GM19397 (cell line): ENCODE data around the gene SBK1.

Experiments
- ATAC-seq: cut with Tn5 transposase; IDR thresholded peaks from one replicate; pipeline ENCODE4 v1.9.1; 2021; ENCODE audit warnings: mild to moderate bottlenecking, moderate library complexity; ENCODE audit not compliant: unreplicated experiment

The SBK1 gene

GRCh38 chr16:28304214-28304613, 11.9 kb downstream of the SBK1 start:
- ATAC-seq, result no peak

GRCh38 chr16:28307936-28308335, 15.6 kb downstream of the SBK1 start:
- ATAC-seq, result no peak

- no peak for ATAC-seq
Measured at GRCh38 chr16:28308794-28309584, 16.7 kb downstream of the SBK1 start.

- ATAC-seq, result no peak
Measured at GRCh38 chr16:28309811-28310311, 17.5 kb downstream of the SBK1 start.

GRCh38 chr16:28310796-28311195, 18.5 kb downstream of the SBK1 start:
- ATAC-seq, result no peak

- no peak for ATAC-seq
Measured at GRCh38 chr16:28311413-28311812, 19.1 kb downstream of the SBK1 start.

DNA sequence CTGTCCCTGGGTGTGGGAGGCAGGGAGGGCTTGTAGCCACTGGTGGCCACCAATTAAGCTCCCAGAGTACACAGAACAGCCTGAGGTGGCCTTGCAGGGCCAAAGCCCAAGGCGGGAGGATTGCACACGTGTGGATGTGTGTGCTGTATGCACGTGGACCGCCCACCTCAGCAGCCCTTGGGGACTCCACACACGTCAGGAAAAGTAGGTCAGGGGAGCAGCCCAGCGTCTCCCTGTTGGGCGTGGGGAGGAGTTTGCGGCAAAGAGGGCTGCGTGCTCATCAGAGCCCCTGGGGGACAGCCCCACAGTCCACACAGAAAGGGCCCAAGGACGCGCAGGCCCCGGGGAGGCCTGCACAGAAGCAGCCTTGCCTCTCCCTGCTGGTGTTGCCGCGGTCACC, 19.6 kb downstream of the SBK1 start:
- ATAC-seq, result no peak

GRCh38 chr16:28312327-28312726, 20.0 kb downstream of the SBK1 start:
- ATAC-seq, result no peak

DNA sequence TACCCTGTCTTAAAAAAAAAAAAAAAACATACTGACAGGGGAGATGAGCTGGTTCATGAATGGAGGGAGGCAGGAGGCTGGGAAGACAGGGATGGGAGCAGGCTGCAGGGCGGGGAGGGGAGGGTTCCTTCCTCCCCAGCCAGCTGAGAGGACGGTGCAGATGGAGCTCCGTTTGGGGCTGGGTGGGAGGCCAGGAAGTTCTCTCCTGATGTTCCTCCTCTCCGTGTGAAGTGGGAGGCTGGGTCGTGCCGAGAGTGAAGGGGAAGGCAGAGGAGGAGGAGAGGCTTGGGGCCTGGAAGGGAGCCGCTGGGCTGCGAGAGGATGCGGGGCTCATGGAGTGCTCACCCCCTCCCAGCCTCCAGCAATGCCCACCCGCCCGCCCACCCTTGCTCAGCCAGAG, 21.3 kb downstream of the SBK1 start:
- no peak for ATAC-seq

DNA sequence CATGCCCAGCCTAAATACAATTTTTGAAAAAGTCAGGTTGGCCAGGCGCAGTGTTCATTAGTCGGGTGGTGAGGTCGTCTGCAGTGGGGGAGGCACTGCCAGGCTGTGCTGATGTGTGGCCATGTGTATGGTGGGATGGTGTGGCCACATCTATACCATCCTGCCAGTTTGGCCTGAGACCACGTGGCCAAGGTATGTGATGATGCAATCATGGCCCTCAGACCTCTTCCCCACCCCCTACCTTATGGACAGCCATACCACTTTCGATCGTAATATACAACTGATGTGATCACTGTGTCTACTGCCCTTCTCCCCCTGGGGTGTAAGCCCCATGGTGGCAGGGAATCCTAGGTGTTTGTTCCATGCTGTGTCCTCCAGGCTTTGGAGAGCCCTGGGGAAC, 23.7 kb downstream of the SBK1 start:
- ATAC-seq, result no peak

DNA sequence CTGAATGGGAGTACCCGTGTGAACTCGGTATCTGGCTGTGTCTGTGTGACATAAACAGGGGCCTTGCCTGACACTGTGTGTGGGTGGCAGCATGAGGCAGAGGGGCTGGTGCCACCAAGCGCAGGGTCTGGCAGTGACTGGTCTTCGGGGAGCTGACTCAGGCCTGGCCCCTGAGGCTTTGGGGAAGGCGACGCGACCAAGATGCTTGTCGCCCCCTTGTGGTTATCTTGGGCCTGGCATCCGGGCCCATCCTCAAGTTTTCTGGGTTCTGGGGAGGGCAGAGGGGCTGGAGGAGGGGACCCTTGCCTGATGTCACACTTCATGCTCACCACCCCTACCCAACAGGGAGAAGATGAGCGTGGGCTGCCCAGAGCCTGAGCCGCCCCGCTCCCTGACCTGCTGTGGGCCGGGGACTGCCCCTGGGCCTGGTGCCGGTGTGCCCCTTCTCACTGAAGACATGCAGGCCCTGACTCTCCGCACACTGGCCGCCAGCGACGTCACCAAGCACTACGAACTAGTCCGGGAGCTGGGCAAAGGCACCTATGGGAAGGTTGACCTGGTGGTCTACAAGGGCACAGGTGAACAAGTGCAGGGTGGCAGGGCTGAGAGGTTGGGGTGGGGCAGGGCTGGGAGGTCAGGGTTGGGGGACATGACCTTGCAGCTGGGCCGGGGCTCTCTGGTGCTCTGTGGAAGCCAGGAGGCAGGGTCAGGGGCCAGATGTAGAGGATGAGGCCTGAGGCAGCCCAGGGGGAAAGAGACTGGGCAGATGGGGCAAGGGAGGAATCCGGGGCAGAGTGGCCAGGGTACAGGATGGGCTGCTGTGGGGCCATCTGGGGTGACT, 24.9 kb downstream of the SBK1 start:
- ATAC-seq, result no peak

DNA sequence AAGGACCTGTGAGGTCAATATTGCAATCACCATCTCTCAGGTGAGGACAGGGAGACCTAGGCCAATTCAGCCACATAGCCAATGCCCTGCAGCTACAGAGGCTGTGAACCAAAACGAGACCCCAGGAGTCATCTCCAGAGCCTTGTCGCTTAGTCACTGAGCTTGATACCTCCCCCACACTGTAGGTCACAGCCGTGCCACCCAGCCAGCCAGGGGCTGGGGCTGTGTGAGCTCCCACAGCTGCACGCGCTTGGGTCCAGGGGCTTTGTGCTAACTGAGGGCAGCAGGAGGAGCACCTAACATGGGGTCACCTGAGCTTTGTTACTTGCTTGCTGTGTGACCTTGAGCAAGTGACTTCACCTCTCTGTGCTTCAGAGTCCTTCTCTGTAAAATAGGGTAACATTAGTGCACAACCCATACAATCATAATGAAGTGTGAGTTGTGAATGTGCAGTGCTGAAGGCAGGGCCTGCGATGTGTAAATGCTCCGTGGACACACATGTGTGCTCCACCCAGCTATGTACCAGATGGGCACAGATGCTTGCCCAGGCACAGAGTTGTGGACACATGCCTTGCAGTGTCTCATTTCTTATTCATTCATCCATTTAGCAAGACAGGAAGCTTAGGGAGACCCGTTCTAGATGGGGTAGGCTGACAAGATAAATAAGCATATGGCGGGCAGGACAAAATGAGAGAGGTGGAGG, 25.9 kb downstream of the SBK1 start:
- no peak for ATAC-seq

GRCh38 chr16:28319476-28320022, 27.2 kb downstream of the SBK1 start:
- ATAC-seq, result no peak

DNA sequence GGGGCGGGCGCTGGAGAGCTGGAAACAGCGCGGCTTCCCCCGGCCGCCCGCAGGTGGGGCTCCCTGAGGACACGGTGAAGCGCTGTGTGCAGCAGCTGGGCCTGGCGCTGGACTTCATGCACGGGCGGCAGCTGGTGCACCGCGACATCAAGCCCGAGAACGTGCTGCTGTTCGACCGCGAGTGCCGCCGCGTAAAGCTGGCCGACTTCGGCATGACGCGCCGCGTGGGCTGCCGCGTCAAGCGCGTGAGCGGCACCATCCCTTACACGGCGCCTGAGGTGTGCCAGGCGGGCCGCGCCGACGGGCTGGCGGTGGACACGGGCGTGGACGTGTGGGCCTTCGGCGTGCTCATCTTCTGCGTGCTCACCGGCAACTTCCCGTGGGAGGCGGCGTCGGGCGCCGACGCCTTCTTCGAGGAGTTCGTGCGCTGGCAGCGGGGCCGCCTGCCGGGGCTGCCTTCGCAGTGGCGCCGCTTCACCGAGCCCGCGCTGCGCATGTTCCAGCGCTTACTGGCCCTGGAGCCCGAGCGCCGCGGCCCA, 27.8 kb downstream of the SBK1 start:
- no peak for ATAC-seq

DNA sequence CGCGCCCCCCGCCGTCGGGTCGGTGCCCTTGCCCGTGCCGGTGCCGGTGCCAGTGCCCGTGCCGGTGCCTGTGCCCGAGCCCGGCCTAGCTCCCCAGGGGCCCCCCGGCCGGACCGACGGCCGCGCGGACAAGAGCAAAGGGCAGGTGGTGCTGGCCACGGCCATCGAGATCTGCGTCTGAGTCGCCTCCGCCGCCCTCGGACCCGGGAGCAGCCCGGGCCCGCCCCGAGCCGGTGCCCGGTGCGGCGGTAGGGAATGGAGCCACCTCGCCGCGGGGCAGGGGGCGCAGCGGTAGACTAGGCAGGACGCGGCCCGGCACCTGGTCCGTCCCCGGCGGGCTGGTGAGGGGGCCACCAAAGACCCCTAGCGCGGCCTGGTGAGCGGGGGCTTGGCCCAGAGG, 28.4 kb downstream of the SBK1 start:
- no peak for ATAC-seq

DNA sequence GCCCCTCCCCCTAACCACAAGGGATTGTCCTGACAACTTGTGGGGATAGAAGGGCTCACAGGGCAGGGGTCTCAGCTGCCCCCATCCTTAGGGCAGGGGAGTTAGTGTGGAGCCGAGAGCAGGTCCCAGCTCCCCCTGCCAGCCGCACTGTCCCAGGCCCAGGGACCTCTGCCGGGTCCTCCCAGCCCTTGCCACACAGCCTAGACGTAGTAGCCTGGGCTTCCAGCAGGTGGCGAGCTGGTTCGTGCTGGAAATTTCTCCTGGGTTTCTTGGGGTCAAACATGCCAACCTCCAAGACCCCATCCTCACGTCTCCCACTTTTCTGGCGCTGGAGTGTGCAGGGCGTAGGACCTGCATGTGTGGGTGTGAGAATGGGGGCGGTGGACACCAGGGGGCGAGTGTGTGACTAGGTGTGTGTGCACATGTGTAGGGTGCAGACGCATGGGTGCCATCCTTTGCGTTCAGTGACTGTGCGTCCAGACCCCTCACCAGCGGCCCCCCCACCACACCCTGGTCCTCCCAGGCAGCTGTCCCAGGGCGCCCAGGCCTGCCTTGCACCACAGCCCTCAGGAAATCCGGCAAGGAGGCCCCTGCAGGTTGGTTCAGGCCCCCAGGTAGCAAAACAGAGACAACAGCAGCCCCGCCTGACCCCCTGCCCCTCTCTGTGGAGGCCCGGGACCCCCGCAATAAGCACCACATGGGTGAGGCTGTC, 29.5 kb downstream of the SBK1 start:
- no peak for ATAC-seq

DNA sequence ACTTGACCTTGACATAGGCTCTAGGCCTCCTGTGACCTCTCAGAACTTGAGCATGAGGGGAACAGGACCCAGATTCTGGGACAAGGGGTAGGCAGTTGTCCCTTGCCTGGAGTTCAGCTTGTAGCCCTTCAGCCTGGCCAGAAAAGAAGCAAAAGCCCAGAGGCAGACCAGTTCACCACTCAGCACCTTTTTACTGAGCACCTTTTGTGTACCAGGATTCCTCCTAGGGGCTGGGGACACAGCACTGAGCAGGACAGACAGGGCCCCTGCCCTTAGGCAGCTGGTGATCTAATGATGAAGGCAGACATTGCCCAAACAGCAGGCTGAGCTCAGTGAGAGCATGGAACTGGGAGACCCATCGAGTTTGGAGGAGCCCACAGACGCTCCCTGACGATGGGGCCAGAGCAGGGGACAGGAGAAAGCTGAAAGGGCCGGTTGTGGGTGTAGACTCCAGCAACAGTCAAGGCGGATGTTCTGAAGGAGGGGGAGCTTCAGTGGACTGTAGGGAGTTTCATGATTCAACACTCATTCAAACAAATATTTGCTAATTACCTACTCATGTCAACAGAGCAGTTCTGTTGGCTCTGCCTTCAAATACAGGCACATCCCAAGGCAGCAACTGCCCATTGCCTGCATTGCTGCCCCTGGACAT, 32.0 kb downstream of the SBK1 start:
- ATAC-seq, result no peak

GRCh38 chr16:28324887-28325279, 32.6 kb downstream of the SBK1 start:
- no peak for ATAC-seq

- no peak for ATAC-seq
Measured at GRCh38 chr16:28326881-28327610, 34.7 kb downstream of the SBK1 start.
